Activated CD4-positive, alpha-beta T cell treated with anti-CD3 and anti-CD28 coated beads, Interleukin-2, amount 50 U/mL, for 24 hours (primary cell): ENCODE results near the gene FUOM.
"Not testable (repeated sequence)": the region's sequence is repeated elsewhere in the genome, so short reads cannot be mapped to it uniquely, and the experiment has no call there.

Source experiments
- DNase-seq, 2 donors: peaks; one replicate each; pipeline ENCODE4 v3.0.0-alpha.2; 2020; ENCODE audit warnings: low read depth in 1 of 2, low spot score in 1 of 2

The FUOM gene

DNA sequence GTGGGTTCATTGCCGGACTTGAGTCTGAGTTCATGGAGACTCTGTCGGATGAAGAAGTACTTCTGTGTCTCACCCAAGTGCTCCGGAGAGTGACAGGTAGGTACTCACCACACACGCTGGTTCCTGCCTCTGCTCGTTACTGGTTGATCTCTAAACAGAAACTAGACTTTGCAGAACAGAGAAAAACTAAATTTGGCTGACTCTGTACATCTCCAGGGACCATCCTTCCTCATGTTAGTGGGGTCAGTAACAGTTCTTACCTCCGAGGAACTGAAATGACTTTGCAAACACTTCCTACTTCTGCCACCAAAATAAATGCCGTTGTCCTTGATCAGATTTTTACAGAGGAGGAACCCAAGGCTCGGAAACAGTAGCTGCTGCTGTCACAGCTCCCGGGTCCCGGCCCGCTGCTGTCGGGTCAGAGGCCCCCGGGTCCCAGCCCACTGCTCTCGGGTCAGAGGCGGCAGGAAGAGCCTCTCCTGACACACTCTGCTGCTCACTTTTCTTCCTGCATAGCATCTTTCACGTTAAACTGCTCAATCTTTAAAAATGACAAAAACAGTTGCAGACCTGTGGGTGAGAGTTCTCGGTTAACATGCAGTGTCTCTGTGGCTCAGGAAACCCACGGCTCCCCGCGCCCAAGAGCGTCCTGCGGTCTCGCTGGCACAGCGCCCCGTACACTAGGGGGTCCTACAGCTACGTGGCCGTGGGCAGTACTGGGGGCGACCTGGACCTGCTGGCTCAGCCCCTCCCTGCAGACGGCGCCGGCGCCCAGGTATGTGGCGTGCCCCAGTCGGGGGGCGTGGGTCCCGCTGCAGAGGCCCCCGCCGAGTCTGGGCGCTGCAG lies 31.4 kb upstream of the FUOM start:
- no peak for DNase-seq

GRCh38 chr10:133388236-133388972 lies 30.6 kb upstream of the FUOM start:
- no peak for DNase-seq

DNA sequence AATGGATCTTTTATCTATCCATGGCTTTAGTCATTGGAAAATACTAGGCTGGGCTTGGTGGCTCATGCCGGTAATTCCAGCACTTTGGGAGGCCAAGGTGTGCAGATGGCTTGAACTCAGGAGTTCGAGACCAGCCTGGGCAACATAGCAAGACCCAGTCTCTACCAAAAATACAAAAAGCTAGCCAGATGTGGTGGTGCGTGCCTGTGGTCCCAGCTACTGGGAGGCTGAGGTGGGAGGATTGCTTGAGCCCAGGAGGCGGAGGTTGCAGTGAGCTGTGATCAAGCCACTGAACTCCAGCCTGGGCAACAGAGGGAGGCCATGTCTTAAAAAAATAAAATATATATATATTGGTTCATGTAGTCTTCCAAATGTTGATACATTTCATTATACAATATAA lies 29.1 kb upstream of the FUOM start:
- DNase-seq, result not testable (repeated sequence)

GRCh38 chr10:133385214-133385613 lies 27.4 kb upstream of the FUOM start:
- DNase-seq, result no peak

DNA sequence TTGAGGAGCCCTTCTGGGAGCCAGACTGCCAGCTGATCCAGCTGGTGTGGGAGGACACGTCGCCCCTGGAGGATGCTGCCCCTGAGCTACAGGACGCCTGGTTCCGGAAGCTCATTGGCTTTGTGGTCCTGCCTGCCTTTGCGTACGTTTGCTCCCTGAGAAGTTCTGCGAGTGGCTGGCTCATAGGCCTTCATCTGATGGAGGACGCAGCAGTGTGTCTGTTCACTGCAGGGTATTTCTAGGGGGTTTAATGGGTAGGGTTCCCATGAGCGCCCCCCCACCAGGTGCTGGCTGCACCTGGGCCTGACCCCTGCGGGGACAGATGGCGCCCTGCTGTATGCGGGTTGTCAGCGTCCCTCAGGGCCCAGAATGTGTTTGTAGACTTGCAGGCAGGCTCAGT lies 26.3 kb upstream of the FUOM start:
- DNase-seq, result no peak

DNA sequence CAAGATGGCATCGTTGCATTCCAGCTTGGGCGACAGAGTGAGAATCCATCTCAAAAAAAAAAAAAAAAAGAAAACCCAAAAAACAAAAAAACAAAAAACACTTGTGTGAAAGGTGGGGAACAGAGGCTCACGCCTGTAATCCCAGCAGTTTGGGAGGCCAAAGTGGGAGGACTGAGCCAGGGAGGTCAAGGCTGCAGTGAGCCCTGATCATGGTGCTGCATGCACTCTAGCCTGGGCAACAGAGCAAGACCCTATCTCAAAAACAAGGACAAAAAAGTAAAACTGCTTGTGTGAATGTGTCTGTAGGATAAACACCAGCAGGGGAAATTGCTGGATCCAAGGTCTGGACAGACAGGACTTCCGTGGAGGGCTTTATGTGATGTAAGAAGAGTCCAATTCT lies 25.7 kb upstream of the FUOM start:
- DNase-seq, result no peak

GRCh38 chr10:133381036-133381435 lies 23.2 kb upstream of the FUOM start:
- DNase-seq, result no peak

DNA sequence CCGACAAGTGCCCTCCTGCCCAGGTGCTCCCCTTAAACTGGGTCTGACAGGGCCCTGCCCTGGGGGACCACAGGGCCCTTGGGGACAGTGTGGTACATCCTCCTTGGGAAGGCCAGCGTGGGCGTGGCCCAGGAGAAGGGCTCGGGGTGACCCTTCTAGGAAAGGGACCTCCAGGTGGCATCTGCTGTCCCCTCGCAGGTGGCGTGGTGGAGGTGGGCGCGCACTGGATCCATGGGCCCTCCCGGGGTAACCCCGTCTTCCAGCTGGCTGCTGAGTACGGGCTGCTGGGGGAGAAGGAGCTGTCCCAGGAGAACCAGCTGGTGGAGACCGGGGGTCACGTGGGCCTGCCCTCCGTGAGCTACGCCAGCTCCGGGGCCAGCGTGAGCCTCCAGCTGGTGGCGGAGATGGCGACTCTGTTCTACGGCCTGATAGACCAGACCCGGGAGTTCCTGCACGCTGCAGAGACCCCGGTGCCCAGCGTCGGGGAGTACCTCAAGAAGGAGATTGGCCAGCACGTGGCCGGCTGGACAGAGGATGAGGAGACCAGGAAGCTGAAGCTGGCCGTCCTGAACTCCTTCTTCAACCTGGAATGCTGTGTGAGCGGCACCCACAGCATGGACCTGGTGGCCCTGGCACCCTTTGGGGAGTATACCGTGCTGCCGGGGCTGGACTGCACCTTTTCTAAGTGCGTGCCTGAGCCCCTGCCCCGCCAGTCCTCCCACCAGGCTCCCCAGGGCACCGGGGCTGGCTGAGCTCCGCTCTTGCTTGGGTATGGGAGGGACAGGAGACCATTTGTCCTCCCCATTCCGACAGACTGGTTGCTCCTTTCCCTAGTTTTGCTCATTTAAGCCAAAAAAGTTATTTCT lies 22.2 kb upstream of the FUOM start:
- no peak for DNase-seq

- DNase-seq, result peak; percentile 39 to 53
These were observed 21.5 kb upstream of the FUOM start, which contains the start of gene PAOX for GRCh38 chr10:133379152-133379800. TSS of gene PAOX (plus strand) at chr10:133379262. CDS start at chr10:133379317, 55 bp downstream.

GRCh38 chr10:133378251-133379096 lies 20.7 kb upstream of the FUOM start:
- peak in 1 of 2 donors; percentile 37 for DNase-seq

GRCh38 chr10:133377818-133378250 lies 20.0 kb upstream of the FUOM start:
- DNase-seq, result no peak

DNA sequence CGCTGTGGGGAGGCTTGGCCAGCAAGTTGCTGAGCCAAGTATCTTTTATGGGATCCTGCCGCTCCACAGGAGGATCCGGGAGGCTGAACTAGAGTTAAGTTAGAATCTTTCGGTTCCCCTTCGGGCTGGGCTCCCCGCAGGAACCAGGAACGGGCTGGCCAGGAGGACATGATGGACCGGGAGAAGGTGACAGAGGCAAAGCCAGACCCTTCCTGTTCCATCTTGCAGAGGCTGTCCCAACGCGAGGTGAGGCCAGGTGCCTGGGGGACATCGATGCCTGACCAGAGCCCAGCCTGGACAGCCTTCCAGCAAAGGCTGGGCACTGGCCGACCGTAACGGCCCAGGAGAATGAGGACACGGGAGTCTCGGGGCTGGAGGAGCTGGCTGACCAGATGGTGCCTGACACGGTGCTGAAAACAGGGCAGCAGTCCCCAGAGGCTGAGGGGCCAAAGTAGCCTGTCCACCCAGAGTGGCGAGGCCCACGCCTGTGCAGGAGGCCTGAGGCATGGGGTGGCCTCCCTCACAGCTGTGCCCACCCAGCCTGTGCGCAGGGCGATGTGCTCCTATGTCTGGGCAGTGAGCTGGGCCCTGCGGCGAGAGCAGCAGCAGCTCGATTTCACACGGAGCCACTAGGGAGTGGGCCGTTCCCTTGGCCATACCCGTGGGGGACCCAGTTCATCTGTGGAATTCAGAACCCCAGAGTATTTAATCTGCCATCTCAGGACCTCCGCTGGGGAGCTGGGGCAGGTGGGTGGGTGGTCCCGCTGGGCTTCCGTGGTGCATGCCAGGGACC lies 19.4 kb upstream of the FUOM start:
- DNase-seq, result no peak

DNA sequence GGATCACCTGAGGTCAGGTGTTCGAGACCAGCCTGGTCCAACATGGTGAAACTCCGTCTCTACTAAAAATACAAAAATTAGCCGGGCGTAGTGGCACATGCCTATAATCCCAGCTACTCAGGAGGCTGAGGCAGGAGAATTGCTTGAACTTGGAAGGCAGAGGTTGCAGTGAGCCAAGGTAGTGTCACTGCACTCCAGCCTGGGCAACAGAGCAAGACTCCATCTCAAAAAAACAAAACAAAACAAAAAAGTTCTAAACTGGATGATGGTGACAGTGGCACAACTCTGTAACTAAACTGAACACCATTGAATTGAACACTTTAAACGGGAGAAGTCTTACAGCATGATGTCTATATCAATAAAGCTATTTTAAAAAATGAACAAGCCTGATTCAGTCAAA lies 18.4 kb upstream of the FUOM start:
- not testable (repeated sequence) for DNase-seq

GRCh38 chr10:133375357-133376115 lies 17.7 kb upstream of the FUOM start:
- no peak for DNase-seq

DNA sequence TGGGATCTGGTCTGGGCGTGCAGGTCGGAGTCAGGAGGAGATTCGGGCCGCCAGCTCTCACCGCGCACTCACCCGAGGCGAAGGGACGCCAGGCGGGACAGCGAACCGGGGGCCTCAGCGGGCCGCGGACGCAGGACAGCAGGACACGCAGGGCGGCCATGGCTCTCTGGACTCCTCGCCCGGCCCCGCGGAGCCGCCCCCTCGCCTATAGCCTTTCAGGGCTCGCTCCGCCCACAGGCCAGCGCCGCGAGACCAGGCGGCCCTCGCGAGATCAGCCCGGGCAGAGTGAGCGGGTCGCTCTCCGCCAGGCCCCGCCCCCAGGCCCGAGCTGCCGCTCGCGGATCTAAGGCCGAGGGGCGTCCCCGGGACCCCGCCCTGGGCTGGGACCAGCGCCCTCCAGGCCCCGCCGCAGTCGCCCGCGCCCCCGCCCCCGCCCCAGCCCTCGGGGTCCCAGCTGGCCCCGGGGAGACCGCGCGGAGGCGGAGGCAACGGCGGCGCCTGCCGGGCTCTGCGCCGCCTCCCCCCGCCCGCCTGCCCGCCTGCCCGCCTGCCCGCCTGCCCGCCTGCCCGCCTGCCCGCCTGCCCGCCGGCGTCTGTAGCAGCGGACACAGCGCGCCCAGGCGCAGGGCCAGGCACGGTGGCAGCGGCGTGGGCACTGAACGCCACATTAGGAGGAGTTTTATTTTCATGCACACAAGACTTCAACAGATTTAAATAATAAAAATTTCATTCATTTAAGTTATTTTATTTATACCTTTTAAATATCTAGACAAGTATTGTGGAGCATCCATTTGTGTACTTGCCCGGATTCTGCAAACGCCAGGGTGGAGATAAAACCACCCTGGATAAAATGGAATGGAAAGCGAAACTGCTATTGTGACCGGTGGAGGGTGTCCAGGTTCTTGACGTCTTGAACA lies 15.6 kb upstream of the FUOM start, which contains the start of gene ECHS1:
TSS of gene ECHS1 (minus strand) at position 181 of the 917 bp plus-strand sequence. CDS start at position 160, 21 bp downstream.
- DNase-seq, result peak; percentile 84 to 88

DNA sequence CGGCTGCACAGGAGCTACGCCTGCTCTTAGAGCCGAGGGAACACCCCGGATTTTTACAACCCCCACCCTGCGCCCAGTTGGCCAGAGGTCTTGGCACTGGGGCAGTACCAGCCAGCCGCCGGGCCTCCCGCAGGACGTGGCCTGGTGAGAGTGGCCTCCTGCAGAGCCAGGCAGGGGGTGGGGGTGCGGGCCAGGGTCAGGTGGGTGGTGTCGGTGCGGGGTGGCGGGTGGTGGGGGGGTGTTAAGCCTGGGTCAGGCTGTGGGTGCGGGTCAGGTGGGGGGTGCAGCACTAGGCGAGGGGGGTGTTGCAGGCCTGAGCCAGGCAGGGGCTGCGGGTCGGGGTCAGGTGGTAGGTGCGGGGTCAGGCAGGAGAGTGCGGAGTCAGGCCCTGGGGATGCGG lies 14.7 kb upstream of the FUOM start:
- no peak for DNase-seq
